ENCODE data around the gene FAM219A.
"Not testable (repeated sequence)": the region's sequence is repeated elsewhere in the genome, so short reads cannot be mapped to it uniquely, and the experiment has no call there.

The FAM219A gene

DNA sequence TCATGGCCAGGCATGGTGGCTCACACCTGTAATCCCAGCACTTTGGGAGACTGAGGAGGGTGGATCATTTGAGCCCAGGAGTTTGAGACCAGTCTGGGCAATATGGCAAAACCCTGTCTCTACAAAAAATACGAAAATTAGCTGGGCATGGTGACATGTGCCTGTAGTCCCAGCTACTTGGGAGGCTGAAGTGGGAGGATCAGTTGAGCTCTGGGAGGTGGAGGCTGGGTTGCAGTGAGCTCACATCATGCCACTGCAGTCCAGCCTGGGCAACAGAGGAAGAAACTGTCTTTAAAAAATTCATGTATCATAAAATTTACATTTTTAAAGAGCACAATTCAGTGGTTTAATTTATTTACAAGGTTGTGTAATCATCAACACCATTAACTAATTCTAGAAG, 105.4 kb downstream of the FAM219A start:
- not testable (repeated sequence) for H3K27me3 ChIP-seq (ENCODE audit: insufficient read depth, low read length); H3K4me3 ChIP-seq (ENCODE audit: low read length); H2AFZ ChIP-seq (ENCODE audit: low read depth, low read length); H3K36me3 ChIP-seq (ENCODE audit: insufficient read depth, low read length); H3K9me3 ChIP-seq (ENCODE audit: low read length); H3K4me1 ChIP-seq (ENCODE audit: insufficient read depth, low read length)

DNA sequence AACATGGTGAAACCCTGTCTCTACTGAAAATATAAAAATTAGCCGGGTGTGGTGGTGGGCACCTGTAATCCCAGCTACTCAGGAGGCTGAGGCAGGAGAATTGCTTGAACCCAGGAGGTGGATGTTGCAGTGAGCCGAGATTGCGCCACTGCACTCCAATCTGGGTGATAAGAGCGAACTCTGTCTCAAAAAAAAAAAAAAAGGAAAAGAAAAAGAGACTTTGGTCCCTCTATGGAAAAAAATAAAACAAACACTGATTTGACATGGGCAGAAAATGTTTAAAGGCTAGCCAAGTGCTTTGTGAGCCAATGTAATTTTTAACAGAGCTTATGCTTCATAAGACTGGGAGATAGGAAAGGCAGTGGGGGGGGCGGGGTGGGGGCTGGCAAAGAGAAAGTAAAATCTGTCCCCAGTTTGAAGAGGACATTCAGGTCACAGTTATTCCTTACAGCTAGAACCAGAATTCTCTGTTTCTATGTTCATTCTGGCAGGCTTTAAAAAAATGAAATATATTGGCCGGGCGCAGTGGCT, 106.2 kb downstream of the FAM219A start:
- H3K27me3 ChIP-seq (ENCODE audit: insufficient read depth, low read length); H3K4me3 ChIP-seq (ENCODE audit: low read length); H3K36me3 ChIP-seq (ENCODE audit: insufficient read depth, low read length); H2AFZ ChIP-seq (ENCODE audit: low read depth, low read length); H3K9me3 ChIP-seq (ENCODE audit: low read length); H3K4me1 ChIP-seq (ENCODE audit: insufficient read depth, low read length): not testable (repeated sequence)

DNA sequence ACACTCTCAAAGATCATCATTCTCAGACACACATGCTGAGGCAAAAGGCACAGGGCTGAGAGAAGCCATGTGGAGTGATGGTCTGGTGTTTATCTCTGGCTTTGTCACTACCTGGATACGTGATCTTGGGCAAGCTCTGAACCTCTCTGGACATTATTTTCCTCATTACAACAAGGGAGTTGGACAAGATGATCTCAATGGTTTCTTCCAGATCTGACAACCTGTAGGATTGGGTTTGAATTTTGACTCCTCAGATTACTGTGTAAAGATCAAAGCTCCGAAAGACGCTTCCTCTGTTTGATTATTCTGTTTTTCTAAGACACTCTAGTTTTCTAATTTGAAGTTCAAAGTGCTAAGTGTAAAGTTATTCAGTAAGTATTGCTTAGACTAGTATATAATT, 109.0 kb downstream of the FAM219A start:
- no peaks in the 10 kb centered on the region for H3K9me3 ChIP-seq (ENCODE audit: low read length)
- H3K27me3 ChIP-seq (ENCODE audit: insufficient read depth, low read length): no peaks in the 10 kb centered on the region
- H3K36me3 ChIP-seq (ENCODE audit: insufficient read depth, low read length): peaks cover 3% of the 10 kb centered on the region
- no peak overlapping the region for H3K4me3 ChIP-seq (ENCODE audit: low read length)
- no peak overlapping the region for H2AFZ ChIP-seq (ENCODE audit: low read depth, low read length)
- H3K4me1 ChIP-seq (ENCODE audit: insufficient read depth, low read length): no peaks in the 10 kb centered on the region

Data from neuron (in vitro differentiated cells).